Mucosa of descending colon (tissue), 3 donors: ENCODE data around the gene TNNC2. TPM values are rescaled to one million over a fixed set of nuclear protein-coding genes. Genes with fewer than 3 reads are reported as not detected.

Experiments used
- ATAC-seq: fragments of 200-7000 bp; cut with Tn5 transposase; one replicate; pipeline ENCODE4 v1.9.1; 2020; ENCODE audit warnings: mild to moderate bottlenecking, moderate library complexity
- DNase-seq, 3 donors: peaks; one replicate each; pipeline ENCODE4 v3.0.0-alpha.2; 2020
- H3K36me3 ChIP-seq: fragments of 200-600 bp; one replicate; pipeline ENCODE4 v1.8.0; 2021; ENCODE audit warnings: low read depth, mild to moderate bottlenecking
- H3K4me1 ChIP-seq: fragments of 200-600 bp; one replicate; pipeline ENCODE4 v1.8.0; 2021; ENCODE audit warnings: low read depth, mild to moderate bottlenecking
- H3K4me3 ChIP-seq: fragments of 200-600 bp; one replicate; pipeline ENCODE4 v1.8.0; 2021; ENCODE audit warnings: mild to moderate bottlenecking
- H3K9me3 ChIP-seq: fragments of 200-600 bp; one replicate; pipeline ENCODE4 v1.8.0; 2021; ENCODE audit warnings: mild to moderate bottlenecking
- CTCF ChIP-seq: fragments of 200-600 bp; IDR thresholded peaks from one replicate; pipeline ENCODE4 v1.8.0; 2022; ENCODE audit warnings: antibody characterized with exemption, mild to moderate bottlenecking
- intact Hi-C, 2 donors: fragments of 100-400 bp; cut with DNase I in 1 of 2; cut with micrococcal nuclease in 1 of 2; formaldehyde crosslinking; loops; one replicate each; pipeline versions ENCODE4 v1.11.0 to v1.11.1; 2022; cut with DNase I, micrococcal nuclease
- total RNA-seq, 3 donors: library from RNA; stranded (reverse); fragmentation: NEBNext Ultra II Directional in 2 of 3; extraction: Animal tissue kit (Norgen Biotek cat#: 25700) in 2 of 3; gene quantifications; one replicate each; pipeline versions ENCODE4 v1.2.1 to v1.2.4, GENCODE V29; 2021 to 2023
- donor health status: DM: no; HTN: no; CAD: no; lungs with moderate emphysema.
- donor health status: DM: no; HTN: no; CAD: no.
- donor health status: DM: no; HTN: yes; CAD: no.

TNNC2 gene
- total RNA-seq, 3 donors from 2014 or later = 2.1 to 5.4 (median 3.1) TPM

DNA sequence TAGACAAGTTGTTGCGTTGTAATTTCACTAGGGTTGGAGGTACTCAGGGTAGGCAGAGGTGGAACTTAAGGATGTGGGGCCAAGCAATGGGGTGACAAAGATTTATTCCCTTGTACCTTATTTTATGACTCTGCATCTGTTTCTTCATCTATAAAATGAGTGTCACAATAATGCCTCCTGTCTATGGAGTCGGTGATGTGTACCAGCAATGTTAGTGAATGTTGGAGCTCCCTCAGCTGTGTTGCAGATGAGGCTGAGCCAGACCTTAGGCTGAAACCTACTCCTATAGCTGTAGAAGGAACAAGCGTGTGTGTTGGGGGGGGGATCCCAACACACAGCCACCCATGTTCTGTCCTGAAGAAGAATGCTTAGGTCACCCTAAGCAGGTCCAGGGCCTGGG is 10.2 kb downstream of the TNNC2 start:
- Histone ChIP-seq H3K4me3 (no peak overlapping the region), H3K36me3 (no peaks in the 10 kb centered on the region), H3K9me3 (no peaks in the 10 kb centered on the region), H3K4me1 (peaks cover 6% of the 10 kb centered on the region)
- no peak for TF ChIP-seq CTCF
- intact Hi-C loops = no loop called here
- ATAC-seq = no peak
- no peak for DNase-seq

GRCh38 chr20:45814314-45814713 is 12.8 kb downstream of the TNNC2 start:
- no peak for TF ChIP-seq CTCF
- intact Hi-C loops = no loop called here

DNA sequence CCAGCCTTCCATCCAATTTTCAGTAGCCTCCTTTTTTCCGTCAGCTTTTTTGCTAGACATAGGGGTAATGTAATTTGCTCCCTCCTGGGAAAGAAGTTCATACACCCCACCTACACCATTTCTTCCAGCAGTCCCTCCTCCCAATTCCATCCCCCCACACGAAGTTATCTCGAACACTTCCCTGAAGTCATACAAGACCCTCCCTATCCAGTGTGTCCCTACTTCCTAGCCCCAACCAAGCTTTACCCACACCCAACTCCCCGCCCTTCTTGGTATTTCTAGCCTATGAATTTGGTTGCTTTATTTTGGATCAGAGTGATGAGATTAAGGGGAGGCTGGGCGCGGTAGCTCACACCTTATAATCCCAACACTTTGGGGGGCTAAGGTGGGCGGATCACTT is 13.6 kb downstream of the TNNC2 start:
- no peaks in the 10 kb centered on the region for H3K9me3 ChIP-seq
- peaks cover 6% of the 10 kb centered on the region for H3K4me1 ChIP-seq
- ATAC-seq (no peak), DNase-seq (no peak)
- peaks cover 6% of the 10 kb centered on the region for H3K36me3 ChIP-seq
- no peak overlapping the region for H3K4me3 ChIP-seq
- intact Hi-C loops = no loop called here
- no peak for TF ChIP-seq CTCF

More at GRCh38 chr20:45814314-45814713, 12.8 kb downstream of the TNNC2 start:
- peaks cover 6% of the 10 kb centered on the region for H3K4me1 ChIP-seq
- H3K36me3 ChIP-seq = peaks cover 2% of the 10 kb centered on the region
- DNase-seq = no peak
- H3K4me3 ChIP-seq = no peak overlapping the region
- no peaks in the 10 kb centered on the region for H3K9me3 ChIP-seq
- no peak for ATAC-seq

- peak overlapping the region; percentile 25 for H3K4me3 ChIP-seq
- H3K36me3 ChIP-seq = peaks cover 6% of the 10 kb centered on the region
- H3K9me3 ChIP-seq = no peaks in the 10 kb centered on the region
- no peak for TF ChIP-seq CTCF
- DNase-seq (no peak), ATAC-seq (no peak)
- H3K4me1 ChIP-seq = peaks cover 6% of the 10 kb centered on the region
- intact Hi-C loops = no loop called here
Measured at GRCh38 chr20:45813006-45813340, 14.1 kb downstream of the TNNC2 start.

DNA sequence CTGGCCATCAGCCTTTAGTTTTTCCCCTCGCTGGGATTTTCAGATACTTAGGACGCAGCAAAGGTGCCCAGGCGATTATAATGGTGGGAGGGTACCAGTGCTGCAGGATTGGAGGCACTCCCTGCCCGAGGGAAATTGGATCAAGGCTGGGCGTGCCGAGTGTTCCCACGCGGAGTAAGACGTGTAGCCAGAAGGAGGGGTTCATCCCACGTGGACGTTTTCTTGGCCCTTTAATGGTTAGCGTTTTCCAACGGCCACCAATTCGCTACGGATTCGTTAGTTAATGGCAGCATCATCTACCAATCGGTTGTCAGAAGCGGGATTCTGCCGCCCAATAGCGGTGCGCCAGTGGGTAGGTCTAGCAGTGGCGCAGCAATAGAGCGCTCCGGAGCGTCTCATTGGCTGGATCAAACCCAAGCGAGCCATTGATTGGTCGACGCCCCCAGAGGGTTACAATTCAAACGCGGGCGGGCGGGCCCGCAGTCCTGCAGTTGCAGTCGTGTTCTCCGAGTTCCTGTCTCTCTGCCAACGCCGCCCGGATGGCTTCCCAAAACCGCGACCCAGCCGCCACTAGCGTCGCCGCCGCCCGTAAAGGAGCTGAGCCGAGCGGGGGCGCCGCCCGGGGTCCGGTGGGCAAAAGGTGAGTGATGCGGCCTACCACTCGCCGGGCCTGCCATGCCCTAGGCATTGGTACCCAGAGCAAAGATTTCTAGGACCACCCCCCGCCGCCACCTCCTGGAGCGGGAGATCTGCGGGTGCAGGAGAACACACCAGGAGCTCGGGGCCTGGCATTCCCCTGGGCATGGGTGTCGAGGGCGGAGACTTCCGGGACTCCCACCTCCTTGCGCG is 14.7 kb downstream of the TNNC2 start, which contains the start of gene UBE2C:
UBE2C (plus strand) TSS at position 488 of the 849 bp plus-strand sequence; CDS start at position 540, 52 bp downstream.
- Histone ChIP-seq H3K4me3 (peak within 1 kb of the TSS; percentile 25), H3K36me3 (peaks cover 6% of the 10 kb centered on the region), H3K4me1 (peaks cover 6% of the 10 kb centered on the region), H3K9me3 (no peaks in the 10 kb centered on the region)
- peak; percentile 98 for ATAC-seq
- intact Hi-C loops = no loop called here
- DNase-seq = peak; percentile 95 to 98 (median 97)
- no peak for TF ChIP-seq CTCF
